HG02678 (cell line): ENCODE results near the gene PDE4B.
"Not testable (repeated sequence)": the region's sequence is repeated elsewhere in the genome, so short reads cannot be mapped to it uniquely, and the experiment has no call there.

Experiments
- ATAC-seq: cut with Tn5 transposase; IDR thresholded peaks from one replicate; pipeline ENCODE4 v1.9.1; 2021; ENCODE audit warnings: mild to moderate bottlenecking, moderate library complexity; ENCODE audit not compliant: unreplicated experiment

PDE4B gene

GRCh38 chr1:66112744-66113400 is 320.2 kb downstream of the PDE4B start:
- ATAC-seq = no peak

- no peak for ATAC-seq
Observed at GRCh38 chr1:66119148-66119547, 326.5 kb downstream of the PDE4B start.

GRCh38 chr1:66124670-66125069 is 332.0 kb downstream of the PDE4B start:
- no peak for ATAC-seq

- not testable (repeated sequence) for ATAC-seq
Observed at GRCh38 chr1:66128641-66129040, 335.9 kb downstream of the PDE4B start.

GRCh38 chr1:66132324-66132723 is 339.6 kb downstream of the PDE4B start:
- ATAC-seq = no peak

GRCh38 chr1:66134004-66134403 is 341.3 kb downstream of the PDE4B start:
- no peak for ATAC-seq

- no peak for ATAC-seq
Observed at GRCh38 chr1:66135161-66135560, 342.5 kb downstream of the PDE4B start.

- not testable (repeated sequence) for ATAC-seq
Observed at GRCh38 chr1:66136423-66136822, 343.7 kb downstream of the PDE4B start.

GRCh38 chr1:66137235-66137634 is 344.5 kb downstream of the PDE4B start:
- no peak for ATAC-seq

GRCh38 chr1:66138613-66139012 is 345.9 kb downstream of the PDE4B start:
- no peak for ATAC-seq

- ATAC-seq = no peak
Observed at GRCh38 chr1:66140072-66140471, 347.4 kb downstream of the PDE4B start.

GRCh38 chr1:66143651-66144050 is 351.0 kb downstream of the PDE4B start:
- no peak for ATAC-seq

GRCh38 chr1:66147226-66147835 is 354.6 kb downstream of the PDE4B start:
- ATAC-seq = no peak

- no peak for ATAC-seq
Observed at GRCh38 chr1:66152034-66152433, 359.3 kb downstream of the PDE4B start.

- ATAC-seq = no peak
Observed at GRCh38 chr1:66154394-66154793, 361.7 kb downstream of the PDE4B start.

- ATAC-seq = no peak
Observed at GRCh38 chr1:66156144-66156543, 363.4 kb downstream of the PDE4B start.

- ATAC-seq = no peak
Observed at GRCh38 chr1:66159800-66160199, 367.1 kb downstream of the PDE4B start.

- no peak for ATAC-seq
Observed at GRCh38 chr1:66160719-66161118, 368.0 kb downstream of the PDE4B start.

- ATAC-seq = no peak
Observed at GRCh38 chr1:66166753-66167152, 374.1 kb downstream of the PDE4B start.

- no peak for ATAC-seq
Observed at GRCh38 chr1:66167267-66167666, 374.6 kb downstream of the PDE4B start.

GRCh38 chr1:66168467-66168887 is 375.8 kb downstream of the PDE4B start:
- no peak for ATAC-seq

- no peak for ATAC-seq
Observed at GRCh38 chr1:66168948-66169671, 376.4 kb downstream of the PDE4B start.
